Forelimb muscle (tissue), 1 donor: ENCODE results near the gene AFAP1L1. TPM values are rescaled to one million over a fixed set of nuclear protein-coding genes. Genes with fewer than 3 reads are reported as not detected.
"Not testable (repeated sequence)": the region's sequence is repeated elsewhere in the genome, so short reads cannot be mapped to it uniquely, and the experiment has no call there.

ENCODE experiments used
- DNase-seq: peaks from one replicate; pipeline ENCODE4 v3.0.0-alpha.2; 2013; ENCODE audit warnings: low read depth
- polyA plus RNA-seq: library from polyadenylated mRNA; unstranded; fragments of 120-200 nt; gene quantifications from one replicate; pipeline ENCODE4 v1.2.1, GENCODE V29; 2013; ENCODE audit not compliant: insufficient read length

Gene AFAP1L1
- polyA plus RNA-seq, 1 donor = 106 TPM

DNA sequence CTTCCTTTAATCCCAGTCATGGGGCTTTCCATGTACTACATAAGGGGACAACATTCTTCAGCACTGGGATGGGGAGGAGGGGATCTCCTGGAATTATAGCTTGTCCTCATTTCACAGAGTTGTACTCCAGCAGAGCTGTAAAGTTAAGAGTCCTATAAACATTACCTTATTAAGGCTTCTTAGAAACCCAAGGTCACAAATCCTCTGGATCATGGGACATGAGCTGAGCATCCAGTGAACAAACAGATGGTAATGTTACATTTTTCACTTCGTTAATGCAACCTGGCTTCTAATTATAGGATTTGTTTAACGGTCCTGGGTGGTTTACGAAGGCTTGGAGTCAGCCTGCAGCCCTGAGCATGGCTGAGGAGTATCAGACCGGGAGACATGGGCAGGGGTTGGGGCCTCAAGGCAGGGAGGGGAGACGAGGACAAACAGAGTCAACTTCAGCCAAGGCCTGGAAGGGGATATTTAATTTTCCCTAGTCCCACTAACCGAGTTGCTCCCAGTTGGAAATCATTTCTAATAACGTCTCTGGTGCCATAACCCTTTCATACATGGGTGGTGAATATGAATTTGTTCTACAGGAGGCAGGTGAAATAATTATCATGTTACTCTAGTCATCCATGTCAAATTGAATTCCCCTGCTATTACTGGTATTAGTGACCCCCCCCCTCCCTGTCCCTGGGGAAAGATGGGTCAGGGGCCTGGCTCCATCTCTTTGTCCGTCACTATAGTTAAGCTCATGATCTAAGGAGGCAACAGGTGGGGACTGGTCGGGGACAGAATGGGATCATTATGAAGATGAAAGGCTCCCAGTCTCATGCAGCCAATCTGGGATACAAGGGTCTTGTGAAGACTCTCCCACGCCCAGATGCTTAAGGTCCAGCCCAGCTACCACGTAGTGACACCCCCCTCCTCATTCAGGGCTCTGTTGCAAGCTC lies 118.2 kb downstream of the AFAP1L1 start:
- no peak for DNase-seq

DNA sequence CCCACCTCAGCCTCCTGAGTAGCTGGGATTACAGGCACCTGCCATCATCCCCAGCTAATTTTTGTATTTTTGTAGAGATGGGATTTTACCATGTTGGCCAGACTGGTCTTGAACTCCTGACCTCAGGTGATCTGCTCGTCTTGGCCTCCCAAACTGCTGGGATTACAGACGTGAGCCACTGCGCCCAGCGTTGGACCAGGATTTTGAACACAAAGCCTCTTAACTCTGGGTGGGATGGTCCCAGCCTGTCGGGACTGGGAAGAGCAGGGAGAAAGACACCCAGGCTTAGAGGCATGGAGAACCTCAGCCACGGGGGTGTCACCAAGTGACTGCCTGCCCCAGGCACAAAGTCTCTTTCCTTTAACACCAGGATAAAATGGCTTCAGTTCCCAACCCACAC lies 119.4 kb downstream of the AFAP1L1 start:
- not testable (repeated sequence) for DNase-seq

Other genes with a start within 250 kb of the AFAP1L1 start
- 1.3 TPM for gene SH3TC2, start 208.8 kb upstream of the AFAP1L1 start, polyA plus RNA-seq
- gene ABLIM3, start 130.4 kb upstream of the AFAP1L1 start, polyA plus RNA-seq = 89.7 TPM
- gene GRPEL2, start 73.6 kb downstream of the AFAP1L1 start, polyA plus RNA-seq = 17.3 TPM
- gene PCYOX1L, start 86.2 kb downstream of the AFAP1L1 start, polyA plus RNA-seq = 9.1 TPM
- gene IL17B, start 107.4 kb downstream of the AFAP1L1 start, polyA plus RNA-seq = 316 TPM